CD4-positive, alpha-beta T cell treated with Interleukin-15 for 4 hours (primary cell): ENCODE data around the gene CANX.

Source experiments
- DNase-seq: peaks from one replicate; pipeline ENCODE4 v3.0.0-alpha.2; 2020; ENCODE audit warnings: low spot score

The CANX gene

GRCh38 chr5:179778591-179778990 is 79.8 kb downstream of the CANX start:
- no peak for DNase-seq

- no peak for DNase-seq
These were observed 81.1 kb downstream of the CANX start for GRCh38 chr5:179779826-179780225.

- DNase-seq: no peak
These were observed 81.6 kb downstream of the CANX start for GRCh38 chr5:179780362-179780761.
